IMR-90 (cell line): ENCODE data around the gene PRKN.

ENCODE experiments used
- BHLHE40 ChIP-seq: fragments of 150-350 bp; IDR thresholded peaks from 2 replicates; pipeline ENCODE4 v1.6.1; 2016; ENCODE audit warnings: mild to moderate bottlenecking, low read depth, low read length
- CEBPB ChIP-seq: IDR thresholded peaks from 2 replicates; pipeline ENCODE4 v1.6.1; 2012; ENCODE audit warnings: low read depth, low read length, improper control_type of control experiment
- CHD1 ChIP-seq: IDR thresholded peaks from 2 replicates; pipeline ENCODE4 v1.6.1; 2012; ENCODE audit warnings: low read depth, low read length, improper control_type of control experiment
- CTCF ChIP-seq: conservative IDR thresholded peaks from 2 replicates; pipeline ENCODE4 v1.5.1; 2012; ENCODE audit warnings: mild to moderate bottlenecking, low read depth, low read length, improper control_type of control experiment
- ELK1 ChIP-seq: fragments of 150-350 bp; IDR thresholded peaks from 2 replicates; pipeline ENCODE4 v1.6.1; 2016; ENCODE audit warnings: low read depth, mild to moderate bottlenecking, low read length, moderate library complexity, borderline replicate concordance
- FOS ChIP-seq: fragments of 150-350 bp; IDR thresholded peaks from 2 replicates; pipeline ENCODE4 v1.6.1; 2016; ENCODE audit warnings: low read depth, low read length
- MAZ ChIP-seq: IDR thresholded peaks from 2 replicates; pipeline ENCODE4 v1.6.1; 2012; ENCODE audit warnings: low read depth, mild to moderate bottlenecking, low read length, improper control_type of control experiment, moderate library complexity, borderline replicate concordance
- MXI1 ChIP-seq: IDR thresholded peaks from 2 replicates; pipeline ENCODE4 v1.6.1; 2012; ENCODE audit warnings: low read depth, mild to moderate bottlenecking, low read length, moderate library complexity, borderline replicate concordance
- POLR2A ChIP-seq: IDR thresholded peaks from 2 replicates; pipeline ENCODE4 v1.6.1; 2012; ENCODE audit warnings: mild to moderate bottlenecking, low read depth, low read length
- RAD21 ChIP-seq: IDR thresholded peaks from 2 replicates; pipeline ENCODE4 v1.6.1; 2012; ENCODE audit warnings: low read length, improper control_type of control experiment
- RCOR1 ChIP-seq: IDR thresholded peaks from 2 replicates; pipeline ENCODE4 v1.6.1; 2012; ENCODE audit warnings: mild to moderate bottlenecking, low read length, improper control_type of control experiment; ENCODE audit not compliant: insufficient replicate concordance
- SMC3 ChIP-seq: fragments of 150-350 bp; IDR thresholded peaks from 2 replicates; pipeline ENCODE4 v1.6.1; 2016; ENCODE audit warnings: low read depth, mild to moderate bottlenecking, antibody characterized with exemption, low read length, moderate library complexity
- USF2 ChIP-seq: fragments of 150-350 bp; IDR thresholded peaks from 2 replicates; pipeline ENCODE4 v1.6.1; 2017; ENCODE audit warnings: mild to moderate bottlenecking, antibody characterized with exemption, low read length, low read depth

- no peak for TF ChIP-seq CTCF
- no peak for TF ChIP-seq RAD21
- TF ChIP-seq POLR2A = no peak
- TF ChIP-seq FOS = no peak
- no peak for TF ChIP-seq CHD1
- TF ChIP-seq ELK1 = no peak
- no peak for TF ChIP-seq MXI1
- TF ChIP-seq USF2 = no peak
- TF ChIP-seq SMC3 = no peak
- no peak for TF ChIP-seq RCOR1
- no peak for TF ChIP-seq MAZ
- TF ChIP-seq BHLHE40 = no peak
- TF ChIP-seq CEBPB = no peak
Observed at GRCh38 chr6:161415302-161415855, 1312.2 kb downstream of the PRKN start.
